ENCODE results near the gene C4A.

GRCh38 chr6:31943742-31944141 lies 38.1 kb upstream of the C4A start:
- no peak for TF ChIP-seq NFE2L1 (CRISPR knock-in tag; IDR thresholded peaks at IDR 0.05)
- TF ChIP-seq ATF2 (CRISPR knock-in tag; IDR thresholded peaks at IDR 0.05; ENCODE audit: borderline replicate concordance, low read depth) = no peak
- TF ChIP-seq CTCF (IDR thresholded peaks at IDR 0.05) = no peak
- TF ChIP-seq JUN (CRISPR knock-in tag; IDR thresholded peaks at IDR 0.05) = no peak
- no peak for TF ChIP-seq CREB1 (CRISPR knock-in tag; IDR thresholded peaks at IDR 0.05)
- TF ChIP-seq ZNF121 (CRISPR knock-in tag; IDR thresholded peaks at IDR 0.05) = no peak
- no peak for TF ChIP-seq ZNF281 (CRISPR knock-in tag; IDR thresholded peaks at IDR 0.05)
- no peak for TF ChIP-seq E2F4 (CRISPR knock-in tag; IDR thresholded peaks at IDR 0.05; ENCODE audit: borderline replicate concordance, low read depth)
- no peak for TF ChIP-seq MAX (CRISPR knock-in tag; IDR thresholded peaks at IDR 0.05)
- no peak for TF ChIP-seq SP1 (CRISPR knock-in tag; conservative IDR thresholded peaks at IDR 0.05)
- no peak for TF ChIP-seq USF1 (CRISPR knock-in tag; IDR thresholded peaks at IDR 0.05)

Data from WTC11 (cell line).